ENCODE results near the gene CATSPER2.
"Not testable (repeated sequence)": the region's sequence is repeated elsewhere in the genome, so short reads cannot be mapped to it uniquely, and the experiment has no call there.

The CATSPER2 gene

DNA sequence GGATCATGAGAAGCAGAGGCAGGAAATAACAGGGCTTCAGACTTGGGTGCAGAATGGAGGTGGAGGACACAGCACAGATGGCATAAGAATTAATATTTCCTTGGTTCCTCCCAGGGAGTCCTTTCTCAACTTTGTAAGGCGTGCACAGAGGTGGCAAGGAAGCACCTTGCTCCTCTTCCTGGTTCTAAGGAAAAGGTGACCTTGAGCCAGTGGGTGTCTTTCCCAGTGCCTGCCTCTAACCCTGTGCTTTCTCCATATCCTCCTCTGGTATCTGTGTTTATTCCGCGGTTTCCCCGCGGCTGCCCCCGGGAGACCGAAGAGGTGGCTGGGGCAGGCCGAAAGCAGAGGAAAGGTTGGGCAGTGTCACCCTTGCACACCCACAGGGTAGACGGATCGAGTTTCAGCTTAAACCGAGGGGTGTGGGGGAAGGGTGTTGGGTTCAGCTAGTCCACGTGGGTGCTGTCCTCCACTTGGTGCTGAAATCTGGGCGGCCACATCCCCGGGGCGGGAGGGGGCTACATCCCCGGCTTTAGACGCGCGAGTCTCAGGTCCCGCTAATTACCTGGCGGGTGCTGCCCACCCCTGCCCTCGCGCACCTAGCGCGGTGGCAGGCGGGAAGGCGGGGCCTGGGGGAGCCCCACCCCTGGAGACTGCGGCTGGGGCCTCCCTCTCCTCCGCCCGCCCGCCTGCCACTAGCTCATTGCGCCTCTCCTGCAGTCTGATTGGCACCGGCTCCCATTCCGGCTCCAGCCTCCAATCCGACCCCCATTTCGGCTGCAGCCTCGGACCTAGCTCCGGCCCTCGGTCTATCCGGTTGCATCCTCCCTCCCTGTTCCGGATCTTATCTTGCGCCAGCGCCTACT, 55.1 kb downstream of the CATSPER2 start, which contains the start of gene CKMT1B:
CKMT1B (plus strand) TSS at position 700 of the 863 bp plus-strand sequence. CDS start 192 bp downstream, outside the sequence.
- DNase-seq: not testable (repeated sequence)

DNA sequence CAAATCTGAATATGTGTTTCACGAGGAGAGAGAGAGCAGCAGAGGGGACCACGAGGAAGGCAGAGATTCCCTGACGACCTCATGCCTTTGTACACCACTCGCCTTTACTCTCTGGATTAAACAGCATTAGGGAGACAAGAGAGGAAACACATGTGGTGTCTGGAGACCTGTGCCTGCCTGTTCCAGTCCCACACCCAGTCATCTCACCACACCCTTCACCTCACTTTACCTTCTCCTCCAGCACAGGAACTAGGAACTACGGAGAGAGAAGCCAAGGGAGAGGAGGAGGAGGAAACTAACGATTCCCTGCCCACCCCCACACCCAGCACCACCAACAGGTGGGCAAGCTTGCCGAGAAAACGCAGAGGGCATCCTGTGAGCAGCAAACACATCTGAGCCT, 55.8 kb downstream of the CATSPER2 start:
- DNase-seq: not testable (repeated sequence)

DNA sequence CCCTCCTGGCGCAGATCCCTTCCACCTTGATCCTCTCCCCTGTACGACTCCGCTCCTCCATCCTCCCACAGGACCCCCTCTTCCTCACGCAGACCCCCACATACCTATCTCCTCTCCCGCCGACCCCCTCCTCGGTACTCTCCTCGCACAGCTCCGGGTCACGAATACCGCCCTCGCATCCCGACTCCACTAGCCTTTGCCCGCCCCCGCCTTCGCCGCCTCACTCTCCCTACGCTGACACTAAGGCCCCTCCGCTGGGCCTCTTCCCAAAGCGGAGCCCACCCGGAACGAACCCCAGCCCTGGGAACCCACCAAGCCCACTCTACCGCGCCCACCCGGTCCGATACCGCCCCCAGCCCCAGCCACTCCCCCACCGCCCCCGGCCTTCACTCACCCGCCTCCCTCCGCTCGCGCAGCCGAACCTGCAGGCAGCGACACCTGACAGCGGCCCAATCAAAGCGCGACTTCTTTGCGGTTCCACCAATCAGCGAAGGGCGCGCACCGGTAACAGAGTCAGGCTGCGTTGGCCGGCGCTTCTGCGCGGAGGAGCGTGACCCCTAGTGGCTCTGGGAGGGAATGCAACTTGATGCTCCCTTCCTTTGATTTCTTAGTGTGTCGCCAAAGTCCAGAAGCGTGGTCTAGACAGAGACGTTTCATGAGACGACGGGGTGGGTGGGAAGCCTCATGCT, 58.7 kb downstream of the CATSPER2 start, which contains the start of gene PPIP5K1:
PPIP5K1 (minus strand) TSS at position 431 of the 689 bp plus-strand sequence. CDS start 5,704 bp downstream, outside the sequence.
- not testable (repeated sequence) for DNase-seq

Data from fibroblast of skin of back (primary cell).